D721Med (cell line): ENCODE measurements around the gene PA2G4.

Experiments
- DNase-seq: peaks from one replicate; pipeline ENCODE4 v3.0.0; 2011; ENCODE audit warnings: low spot score; ENCODE audit not compliant: insufficient read length
- FAIRE-seq: peaks from 2 replicates; lab custom pipeline; 2011; peaks lifted over from hg19 to GRCh38; lab: Jason Lieb, UNC
- CTCF ChIP-seq: IDR thresholded peaks from 2 replicates; pipeline ENCODE4 v1.5.1; 2012; ENCODE audit warnings: mild to moderate bottlenecking, control low read depth; ENCODE audit not compliant: insufficient read depth; ENCODE audit errors: missing control alignments

PA2G4 gene

GRCh38 chr12:56158926-56159461, 54.6 kb downstream of the PA2G4 start:
- no peak for DNase-seq
- TF ChIP-seq CTCF, result no peak
- FAIRE-seq, result no peak

GRCh38 chr12:56159482-56160192, 55.3 kb downstream of the PA2G4 start:
- FAIRE-seq (no peak), DNase-seq (no peak)
- no peak for TF ChIP-seq CTCF

- TF ChIP-seq CTCF, result no peak
- DNase-seq (no peak), FAIRE-seq (no peak)
Measured at GRCh38 chr12:56160193-56160763, 55.9 kb downstream of the PA2G4 start.

- no peak for TF ChIP-seq CTCF
- FAIRE-seq (no peak), DNase-seq (no peak)
Measured at GRCh38 chr12:56160894-56161689, 56.7 kb downstream of the PA2G4 start.

GRCh38 chr12:56161690-56162351, 57.5 kb downstream of the PA2G4 start:
- DNase-seq (no peak), FAIRE-seq (no peak)
- no peak for TF ChIP-seq CTCF

GRCh38 chr12:56162468-56163290, 58.3 kb downstream of the PA2G4 start:
- no peak for TF ChIP-seq CTCF
- DNase-seq (no peak), FAIRE-seq (no peak)
